Natural killer cell (primary cell): ENCODE data around the gene TBCD. TPM values are rescaled to one million over a fixed set of nuclear protein-coding genes. Genes with fewer than 3 reads are reported as not detected.

Experiments
- ATAC-seq, 3 donors: fragments of 150-1000 bp in 2 of 3; fragments of 200-7000 bp in 1 of 3; cut with Tn5 transposase; 1 replicate in 1 of 3; 2 replicates in 2 of 3; pipeline ENCODE4 v1.10.0; 2021; ENCODE audit warnings: mild to moderate bottlenecking in 2 of 3, moderate library complexity in 2 of 3
- DNase-seq, 2 donors: peaks; one replicate each; pipeline versions ENCODE4 v3.0.0 to v3.0.0-alpha.2; 2013 to 2021; ENCODE audit warnings: mixed read lengths in 1 of 2
- H3K27ac ChIP-seq: one replicate; pipeline ENCODE4 v1.5.1; 2013; ENCODE audit warnings: mild to moderate bottlenecking, low read length
- H3K27me3 ChIP-seq: one replicate; pipeline ENCODE4 v1.6.1; 2013; ENCODE audit warnings: low read length; ENCODE audit not compliant: control insufficient read depth, insufficient read depth
- H3K36me3 ChIP-seq: one replicate; pipeline ENCODE4 v1.6.1; 2013; ENCODE audit warnings: low read length; ENCODE audit not compliant: control insufficient read depth, insufficient read depth
- H3K4me1 ChIP-seq: one replicate; pipeline ENCODE4 v1.6.1; 2013; ENCODE audit warnings: low read length; ENCODE audit not compliant: control insufficient read depth, insufficient read depth
- H3K4me3 ChIP-seq: one replicate; pipeline ENCODE4 v1.5.1; 2013; ENCODE audit warnings: low read length
- H3K9me3 ChIP-seq: one replicate; pipeline ENCODE4 v1.6.1; 2013; ENCODE audit warnings: low read length; ENCODE audit not compliant: control insufficient read depth, insufficient read depth
- H3K27ac Mint-ChIP-seq, 2 donors: one replicate each; pipeline ENCODE4 v1.8.0; 2022; ENCODE audit warnings: mild to moderate bottlenecking in 2 of 2, mixed read lengths in 2 of 2, moderate library complexity in 1 of 2
- H3K27me3 Mint-ChIP-seq, 2 donors: one replicate each; pipeline ENCODE4 v1.8.0; 2022; ENCODE audit warnings: low read depth in 2 of 2, mixed read lengths in 2 of 2
- H3K36me3 Mint-ChIP-seq: one replicate; pipeline ENCODE4 v1.8.0; 2022; ENCODE audit warnings: mixed read lengths
- H3K4me1 Mint-ChIP-seq, 2 donors: one replicate each; pipeline ENCODE4 v1.8.0; 2022; ENCODE audit warnings: mixed read lengths in 2 of 2
- H3K4me3 Mint-ChIP-seq: one replicate; pipeline ENCODE4 v1.8.0; 2022; ENCODE audit warnings: mild to moderate bottlenecking, moderate library complexity, mixed read lengths
- H3K9me3 Mint-ChIP-seq, 2 donors: one replicate each; pipeline ENCODE4 v1.8.0; 2022; ENCODE audit warnings: mixed read lengths in 2 of 2
- WGBS: methylation state at CpG from one replicate; pipeline ENCODE4 v1.1.7; 2013; ENCODE audit warnings: missing lambda C conversion rate; ENCODE audit not compliant: insufficient coverage; 5-methylcytosine and 5-hydroxymethylcytosine counted together
- intact Hi-C: fragments of 100-400 bp; cut with micrococcal nuclease; formaldehyde crosslinking; loops from one replicate; pipeline ENCODE4 v1.14.2; 2022
- total RNA-seq, 4 donors: library from RNA; stranded (reverse); fragments of 120-200 nt in 1 of 4; gene quantifications; one replicate each; pipeline versions ENCODE4 v1.2.3 to v1.2.4, GENCODE V29; 2013 to 2022
- TF ChIP-seq, protein P1 (sequence below): fragments of 200-600 bp; IDR thresholded peaks from one replicate; pipeline ENCODE4 v1.8.0; 2022; ENCODE audit warnings: antibody characterized with exemption

TBCD gene
- total RNA-seq, 3 donors from 2014 or later (not counting 1 experiment from before 2014, with no cell fraction given) = 92.0 to 149 (median 132) TPM

DNA sequence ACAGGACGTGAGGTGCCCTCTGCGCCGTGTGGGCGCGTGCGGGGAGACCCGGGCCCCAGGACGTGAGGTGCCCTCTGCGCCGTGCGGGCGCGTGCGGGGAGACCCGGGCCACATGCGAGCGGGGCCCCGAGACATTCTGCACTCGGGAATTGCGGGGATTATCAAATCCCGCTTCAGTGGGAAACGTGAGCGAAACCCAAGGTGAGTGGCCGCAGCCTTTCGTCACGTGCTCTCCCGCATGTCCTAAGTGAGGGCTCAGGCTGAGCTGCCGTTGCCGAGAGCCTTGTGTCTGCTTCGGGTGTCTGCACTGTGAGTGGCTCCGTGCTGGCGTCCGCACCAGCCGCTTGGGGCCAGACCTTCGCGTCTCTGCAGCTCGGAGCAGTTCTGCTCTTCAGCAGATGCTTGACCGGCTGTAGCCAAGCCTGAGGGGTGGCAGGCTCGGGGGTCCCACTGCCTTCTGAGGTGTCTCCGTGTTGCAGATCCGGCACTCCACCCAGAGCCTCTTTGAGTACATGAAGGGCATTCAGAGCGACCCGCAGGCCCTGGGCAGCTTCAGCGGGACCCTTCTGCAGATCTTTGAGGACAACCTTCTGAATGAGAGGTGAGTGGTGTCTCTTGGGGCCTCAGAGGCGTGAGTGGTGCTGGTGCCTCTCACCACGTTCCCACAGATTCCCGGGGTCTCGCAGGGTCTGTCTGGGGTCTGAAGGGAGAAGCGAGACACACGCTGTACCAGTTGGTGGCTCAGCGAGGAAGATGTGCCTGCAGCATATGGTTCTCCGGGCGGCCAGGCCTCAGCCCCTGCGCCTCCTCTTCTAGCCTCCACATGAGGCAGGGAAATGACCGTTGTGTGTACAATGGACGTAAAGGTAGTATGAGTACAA is 178.4 kb downstream of the TBCD start:
- ATAC-seq = no peak
- no peak for DNase-seq
- intact Hi-C loops = no loop called here
- Mint-ChIP-seq H3K27ac (no peak overlapping the region), H3K4me3 (no peak overlapping the region), H3K4me1 (peaks cover 0 to 4% of the 10 kb centered on the region in 2 donors), H3K36me3 (peaks cover 5% of the 10 kb centered on the region), H3K27me3 (no peaks in the 10 kb centered on the region), H3K9me3 (no peaks in the 10 kb centered on the region)
- Histone ChIP-seq H3K36me3 (peaks cover 58% of the 10 kb centered on the region), H3K4me1 (no peaks in the 10 kb centered on the region), H3K4me3 (no peak overlapping the region), H3K9me3 (no peaks in the 10 kb centered on the region), H3K27me3 (no peaks in the 10 kb centered on the region), H3K27ac (no peak overlapping the region)
- WGBS = 97% methylated on average over 56 of the region's 56 CpGs
- TF ChIP-seq, protein P1, sequence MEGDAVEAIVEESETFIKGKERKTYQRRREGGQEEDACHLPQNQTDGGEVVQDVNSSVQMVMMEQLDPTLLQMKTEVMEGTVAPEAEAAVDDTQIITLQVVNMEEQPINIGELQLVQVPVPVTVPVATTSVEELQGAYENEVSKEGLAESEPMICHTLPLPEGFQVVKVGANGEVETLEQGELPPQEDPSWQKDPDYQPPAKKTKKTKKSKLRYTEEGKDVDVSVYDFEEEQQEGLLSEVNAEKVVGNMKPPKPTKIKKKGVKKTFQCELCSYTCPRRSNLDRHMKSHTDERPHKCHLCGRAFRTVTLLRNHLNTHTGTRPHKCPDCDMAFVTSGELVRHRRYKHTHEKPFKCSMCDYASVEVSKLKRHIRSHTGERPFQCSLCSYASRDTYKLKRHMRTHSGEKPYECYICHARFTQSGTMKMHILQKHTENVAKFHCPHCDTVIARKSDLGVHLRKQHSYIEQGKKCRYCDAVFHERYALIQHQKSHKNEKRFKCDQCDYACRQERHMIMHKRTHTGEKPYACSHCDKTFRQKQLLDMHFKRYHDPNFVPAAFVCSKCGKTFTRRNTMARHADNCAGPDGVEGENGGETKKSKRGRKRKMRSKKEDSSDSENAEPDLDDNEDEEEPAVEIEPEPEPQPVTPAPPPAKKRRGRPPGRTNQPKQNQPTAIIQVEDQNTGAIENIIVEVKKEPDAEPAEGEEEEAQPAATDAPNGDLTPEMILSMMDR = no peak

GRCh38 chr17:82930924-82931698 is 179.2 kb downstream of the TBCD start:
- H3K4me3 ChIP-seq = no peak overlapping the region
- no peaks in the 10 kb centered on the region for H3K9me3 ChIP-seq
- intact Hi-C loops = no loop called here
- peaks cover 0 to 4% of the 10 kb centered on the region in 2 donors for H3K4me1 Mint-ChIP-seq
- H3K27ac Mint-ChIP-seq = no peak overlapping the region
- H3K4me3 Mint-ChIP-seq = no peak overlapping the region
- no peaks in the 10 kb centered on the region for H3K9me3 Mint-ChIP-seq
- no peak overlapping the region for H3K27ac ChIP-seq
- H3K27me3 ChIP-seq = no peaks in the 10 kb centered on the region
- peaks cover 5% of the 10 kb centered on the region for H3K36me3 Mint-ChIP-seq
- TF ChIP-seq, protein P1 = no peak
- DNase-seq (no peak), ATAC-seq (no peak)
- H3K4me1 ChIP-seq = no peaks in the 10 kb centered on the region
- peaks cover 54% of the 10 kb centered on the region for H3K36me3 ChIP-seq
- H3K27me3 Mint-ChIP-seq = no peaks in the 10 kb centered on the region
- WGBS = 96% methylated on average over 39 of the region's 39 CpGs

GRCh38 chr17:82931699-82932517 is 180.0 kb downstream of the TBCD start:
- no peak overlapping the region for H3K4me3 ChIP-seq
- H3K4me1 Mint-ChIP-seq = peaks cover 0 to 4% of the 10 kb centered on the region in 2 donors
- 96% methylated on average over 29 of the region's 29 CpGs for WGBS
- peaks cover 50% of the 10 kb centered on the region for H3K36me3 ChIP-seq
- intact Hi-C loops = no loop called here
- H3K9me3 Mint-ChIP-seq = no peaks in the 10 kb centered on the region
- TF ChIP-seq, protein P1 = no peak
- DNase-seq (no peak), ATAC-seq (no peak)
- no peaks in the 10 kb centered on the region for H3K4me1 ChIP-seq
- no peak overlapping the region for H3K4me3 Mint-ChIP-seq
- H3K9me3 ChIP-seq = no peaks in the 10 kb centered on the region
- H3K27me3 Mint-ChIP-seq = no peaks in the 10 kb centered on the region
- H3K27me3 ChIP-seq = no peaks in the 10 kb centered on the region
- H3K27ac ChIP-seq = no peak overlapping the region
- H3K36me3 Mint-ChIP-seq = no peaks in the 10 kb centered on the region
- H3K27ac Mint-ChIP-seq = no peak overlapping the region
